ENCODE measurements around the gene FIGN.

DNA sequence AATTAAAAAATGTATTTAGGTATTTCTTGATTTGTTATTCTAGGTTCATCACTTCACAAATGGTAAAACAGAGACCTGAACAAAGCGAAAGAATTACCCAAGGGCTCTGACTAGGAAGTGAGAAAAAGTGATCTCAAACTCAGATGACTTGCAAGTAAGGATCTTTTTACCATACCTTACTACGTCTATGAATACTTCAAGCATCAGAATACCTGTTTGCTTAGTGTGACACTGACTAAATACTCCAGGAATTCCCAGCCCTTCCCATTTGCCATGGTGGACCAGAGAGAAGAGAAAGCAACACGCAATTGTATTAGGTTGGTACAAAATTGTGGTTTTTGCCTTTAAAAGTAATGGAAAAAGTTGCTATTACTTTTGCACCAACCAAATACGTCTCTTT is 35.8 kb upstream of the FIGN start:
- TF ChIP-seq, protein P1, sequence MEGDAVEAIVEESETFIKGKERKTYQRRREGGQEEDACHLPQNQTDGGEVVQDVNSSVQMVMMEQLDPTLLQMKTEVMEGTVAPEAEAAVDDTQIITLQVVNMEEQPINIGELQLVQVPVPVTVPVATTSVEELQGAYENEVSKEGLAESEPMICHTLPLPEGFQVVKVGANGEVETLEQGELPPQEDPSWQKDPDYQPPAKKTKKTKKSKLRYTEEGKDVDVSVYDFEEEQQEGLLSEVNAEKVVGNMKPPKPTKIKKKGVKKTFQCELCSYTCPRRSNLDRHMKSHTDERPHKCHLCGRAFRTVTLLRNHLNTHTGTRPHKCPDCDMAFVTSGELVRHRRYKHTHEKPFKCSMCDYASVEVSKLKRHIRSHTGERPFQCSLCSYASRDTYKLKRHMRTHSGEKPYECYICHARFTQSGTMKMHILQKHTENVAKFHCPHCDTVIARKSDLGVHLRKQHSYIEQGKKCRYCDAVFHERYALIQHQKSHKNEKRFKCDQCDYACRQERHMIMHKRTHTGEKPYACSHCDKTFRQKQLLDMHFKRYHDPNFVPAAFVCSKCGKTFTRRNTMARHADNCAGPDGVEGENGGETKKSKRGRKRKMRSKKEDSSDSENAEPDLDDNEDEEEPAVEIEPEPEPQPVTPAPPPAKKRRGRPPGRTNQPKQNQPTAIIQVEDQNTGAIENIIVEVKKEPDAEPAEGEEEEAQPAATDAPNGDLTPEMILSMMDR (IDR thresholded peaks at IDR 0.05; ENCODE audit: low read depth, low read length) = no peak
- TF ChIP-seq EZH2phosphoT487 (IDR thresholded peaks at IDR 0.05; ENCODE audit: low read depth) = no peak
